AG10803 (cell line): ENCODE results near the gene PLCH1.

ENCODE experiments used
- DNase-seq: peaks from one replicate; pipeline ENCODE4 v3.0.0; 2010; ENCODE audit warnings: low read depth
- H3K4me3 ChIP-seq: 2 replicates; pipeline ENCODE4 v1.5.1; 2011; ENCODE audit warnings: mild to moderate bottlenecking, low read length, control low read depth
- TF ChIP-seq, protein P1 (sequence below): conservative IDR thresholded peaks from 2 replicates; pipeline ENCODE4 v1.5.1; 2011; ENCODE audit warnings: mild to moderate bottlenecking, low read length, control low read depth, inconsistent platforms

PLCH1 gene

GRCh38 chr3:155682426-155683343, 62.2 kb downstream of the PLCH1 start:
- TF ChIP-seq, protein P1, sequence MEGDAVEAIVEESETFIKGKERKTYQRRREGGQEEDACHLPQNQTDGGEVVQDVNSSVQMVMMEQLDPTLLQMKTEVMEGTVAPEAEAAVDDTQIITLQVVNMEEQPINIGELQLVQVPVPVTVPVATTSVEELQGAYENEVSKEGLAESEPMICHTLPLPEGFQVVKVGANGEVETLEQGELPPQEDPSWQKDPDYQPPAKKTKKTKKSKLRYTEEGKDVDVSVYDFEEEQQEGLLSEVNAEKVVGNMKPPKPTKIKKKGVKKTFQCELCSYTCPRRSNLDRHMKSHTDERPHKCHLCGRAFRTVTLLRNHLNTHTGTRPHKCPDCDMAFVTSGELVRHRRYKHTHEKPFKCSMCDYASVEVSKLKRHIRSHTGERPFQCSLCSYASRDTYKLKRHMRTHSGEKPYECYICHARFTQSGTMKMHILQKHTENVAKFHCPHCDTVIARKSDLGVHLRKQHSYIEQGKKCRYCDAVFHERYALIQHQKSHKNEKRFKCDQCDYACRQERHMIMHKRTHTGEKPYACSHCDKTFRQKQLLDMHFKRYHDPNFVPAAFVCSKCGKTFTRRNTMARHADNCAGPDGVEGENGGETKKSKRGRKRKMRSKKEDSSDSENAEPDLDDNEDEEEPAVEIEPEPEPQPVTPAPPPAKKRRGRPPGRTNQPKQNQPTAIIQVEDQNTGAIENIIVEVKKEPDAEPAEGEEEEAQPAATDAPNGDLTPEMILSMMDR, result no peak
- DNase-seq, result no peak
- H3K4me3 ChIP-seq, result no peak overlapping the region

DNA sequence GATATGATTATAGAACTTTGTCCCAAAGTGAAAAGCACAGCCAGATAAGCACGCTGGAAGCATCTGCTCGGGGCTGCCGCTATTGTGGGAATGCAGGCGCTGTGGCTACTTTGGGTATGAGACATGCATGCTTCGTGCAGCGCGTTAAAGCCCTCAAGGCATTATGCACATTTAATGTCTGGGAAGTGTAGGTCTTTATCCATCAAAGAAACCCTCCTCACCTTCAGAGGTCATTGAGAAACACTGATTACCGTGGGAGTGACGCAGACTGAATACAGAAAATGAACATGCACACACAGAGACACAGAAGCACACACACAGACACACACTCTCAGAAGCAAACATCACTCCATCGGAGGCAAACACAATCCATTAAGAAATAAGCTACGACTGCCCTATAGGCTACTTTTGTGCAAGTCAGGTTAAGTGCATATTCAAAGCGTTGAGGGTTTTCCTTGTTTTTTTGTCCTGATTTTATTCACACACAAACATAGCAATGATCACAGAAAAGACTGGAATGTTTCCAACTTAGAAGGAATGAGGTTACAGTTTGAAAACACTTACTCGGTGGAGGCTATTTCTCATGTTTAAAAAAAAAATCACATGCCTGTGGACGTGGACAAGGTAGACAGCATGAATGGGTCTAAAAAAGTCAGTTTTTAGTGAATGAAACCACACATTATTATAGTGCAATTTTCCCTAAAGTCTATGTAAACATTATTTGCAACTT, 68.5 kb downstream of the PLCH1 start:
- DNase-seq, result peak; percentile 70
- TF ChIP-seq, protein P1, result no peak
- H3K4me3 ChIP-seq, result peak overlapping the region; percentile 39

DNA sequence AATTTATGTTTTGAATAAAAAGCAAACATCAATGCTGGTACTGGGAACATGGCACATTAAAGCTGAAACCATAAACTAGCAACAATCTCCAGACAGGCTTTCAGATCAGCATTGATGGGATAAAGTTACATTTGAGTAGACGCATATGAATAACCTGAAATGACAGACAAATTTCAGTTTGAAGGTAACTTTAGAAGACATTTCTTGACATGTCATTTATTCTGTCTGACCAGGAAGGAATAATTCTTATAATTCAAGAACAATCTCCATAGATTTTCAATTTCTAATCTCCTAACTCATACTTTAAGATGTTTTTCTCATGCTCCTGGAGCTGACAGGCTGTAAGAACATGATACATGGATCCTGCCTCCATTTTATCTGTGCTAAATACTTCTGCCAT, 69.8 kb downstream of the PLCH1 start:
- H3K4me3 ChIP-seq, result no peak overlapping the region
- TF ChIP-seq, protein P1, result no peak
- DNase-seq, result no peak

DNA sequence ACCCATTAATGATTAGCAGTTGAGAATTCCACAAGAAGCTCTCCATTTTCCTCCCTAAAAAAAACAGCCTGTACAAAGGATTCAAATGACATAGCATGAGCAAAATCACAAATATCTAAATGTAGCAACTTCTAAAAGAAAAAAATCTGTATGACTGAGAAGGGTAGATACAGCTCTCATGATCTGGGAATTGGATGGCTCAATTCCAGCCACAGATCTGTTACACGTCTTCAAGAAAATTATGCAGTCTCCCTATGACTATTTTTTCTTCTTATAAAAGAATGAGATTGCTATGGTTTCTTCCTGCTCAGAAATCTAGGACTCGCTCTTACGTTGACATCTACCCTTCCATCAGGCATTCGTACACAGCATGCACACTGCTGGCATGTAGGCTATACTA, 71.5 kb downstream of the PLCH1 start:
- TF ChIP-seq, protein P1, result no peak
- H3K4me3 ChIP-seq, result no peak overlapping the region
- DNase-seq, result peak; percentile 12

- TF ChIP-seq, protein P1, result no peak
- H3K4me3 ChIP-seq, result no peak overlapping the region
- DNase-seq, result no peak
Observed at GRCh38 chr3:155670335-155670734, 74.5 kb downstream of the PLCH1 start.

DNA sequence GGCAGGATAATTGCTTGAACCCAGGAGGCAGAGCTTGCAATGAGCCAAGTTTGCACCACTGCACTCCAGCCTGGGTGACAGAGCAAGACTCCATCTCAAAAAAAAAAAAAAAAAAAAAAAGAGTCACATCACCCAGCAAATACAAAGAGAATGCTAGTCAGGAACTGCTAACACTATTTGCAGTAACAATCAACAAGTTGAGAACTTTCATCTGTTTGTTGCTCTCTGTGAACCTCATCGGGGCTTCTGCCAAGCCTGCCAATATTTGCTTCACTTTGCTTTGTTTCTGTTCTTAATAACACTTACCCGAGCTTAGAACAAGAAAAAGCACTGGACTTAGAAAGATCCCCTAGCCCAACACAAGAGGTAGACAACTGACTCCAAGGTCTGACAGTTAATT, 76.9 kb downstream of the PLCH1 start:
- no peak overlapping the region for H3K4me3 ChIP-seq
- TF ChIP-seq, protein P1, result no peak
- no peak for DNase-seq
